Hepatocyte (in vitro differentiated cells): ENCODE data around the gene FMO3.

Source experiments
- CTCF ChIP-seq: fragments of 200-600 bp; sonication (generic); IDR thresholded peaks from 2 replicates; pipeline ENCODE4 v1.5.1; 2016; ENCODE audit warnings: antibody characterized with exemption, mild to moderate bottlenecking; ENCODE audit not compliant: poor library complexity
- EZH2 ChIP-seq: fragments of 200-600 bp; sonication (generic); IDR thresholded peaks from 2 replicates; pipeline ENCODE4 v1.6.1; 2016; ENCODE audit warnings: antibody characterized with exemption, mild to moderate bottlenecking, borderline replicate concordance
- EZH2phosphoT487 ChIP-seq: fragments of 200-600 bp; sonication (generic); IDR thresholded peaks from one replicate; pipeline ENCODE4 v1.6.1; 2018; ENCODE audit warnings: antibody characterized with exemption, mild to moderate bottlenecking, low read depth, moderate library complexity; ENCODE audit not compliant: unreplicated experiment, severe bottlenecking

- TF ChIP-seq CTCF (no peak), EZH2 (no peak), EZH2phosphoT487 (no peak)
Measured at GRCh38 chr1:171166361-171166760, 75.7 kb downstream of the FMO3 start.
